Thymus (tissue), 11 donors: ENCODE measurements around the gene NCOA7. TPM values are rescaled to one million over a fixed set of nuclear protein-coding genes. Genes with fewer than 3 reads are reported as not detected.
A peak's percentile ranks its signal among the peaks of the same experiment; 100 is the strongest.
"Not testable (repeated sequence)": the region's sequence is repeated elsewhere in the genome, so short reads cannot be mapped to it uniquely, and the experiment has no call there.

Source experiments
- DNase-seq, 9 donors: peaks; one replicate each; pipeline ENCODE4 v3.0.0-alpha.2; 2013; ENCODE audit warnings: low spot score in 9 of 9, low read depth in 6 of 9, missing footprints in 1 of 9
- H3K27ac ChIP-seq, 2 donors: one replicate each; pipeline ENCODE4 v1.5.1; 2013; ENCODE audit warnings: control low read depth in 1 of 2, low read depth in 1 of 2, low read length in 1 of 2, mild to moderate bottlenecking in 1 of 2, moderate library complexity in 1 of 2
- H3K27me3 ChIP-seq, 2 donors: one replicate each; pipeline ENCODE4 v1.5.1; 2013; ENCODE audit warnings: low read length in 1 of 2; ENCODE audit not compliant: control insufficient read depth in 2 of 2, insufficient read depth in 1 of 2
- H3K36me3 ChIP-seq, 2 donors: one replicate each; pipeline ENCODE4 v1.5.1; 2013; ENCODE audit warnings: low read length in 1 of 2, mild to moderate bottlenecking in 1 of 2, moderate library complexity in 1 of 2; ENCODE audit not compliant: control insufficient read depth in 2 of 2, insufficient read depth in 2 of 2
- H3K4me1 ChIP-seq, 2 donors: one replicate each; pipeline ENCODE4 v1.5.1; 2013; ENCODE audit warnings: low read length in 2 of 2; ENCODE audit not compliant: control insufficient read depth in 2 of 2, insufficient read depth in 2 of 2
- H3K4me3 ChIP-seq, 2 donors: one replicate each; pipeline ENCODE4 v1.5.1; 2013; ENCODE audit warnings: low read length in 2 of 2, control low read depth in 1 of 2, mild to moderate bottlenecking in 1 of 2
- H3K9me3 ChIP-seq, 2 donors: one replicate each; pipeline ENCODE4 v1.5.1; 2013; ENCODE audit warnings: low read length in 1 of 2, mild to moderate bottlenecking in 1 of 2; ENCODE audit not compliant: control insufficient read depth in 2 of 2, insufficient read depth in 1 of 2
- WGBS: extraction: QIAGEN DNeasy Blood & Tissue Kit; methylation state at CpG from one replicate; pipeline ENCODE4 v1.1.7; 2013; 5-methylcytosine and 5-hydroxymethylcytosine counted together
- polyA plus RNA-seq: library from polyadenylated mRNA; stranded (reverse); fragments of 200-250 nt; gene quantifications from one replicate; pipeline ENCODE4 v1.2.3, GENCODE V29; 2013
- total RNA-seq: library from RNA; stranded (reverse); fragments of 120-200 nt; gene quantifications from one replicate; pipeline ENCODE4 v1.2.4, GENCODE V29; 2013
- donor health status: healthy.

NCOA7 gene
- total and polyA plus RNA-seq, 2 donors, result 8.4 to 15.8 TPM

DNA sequence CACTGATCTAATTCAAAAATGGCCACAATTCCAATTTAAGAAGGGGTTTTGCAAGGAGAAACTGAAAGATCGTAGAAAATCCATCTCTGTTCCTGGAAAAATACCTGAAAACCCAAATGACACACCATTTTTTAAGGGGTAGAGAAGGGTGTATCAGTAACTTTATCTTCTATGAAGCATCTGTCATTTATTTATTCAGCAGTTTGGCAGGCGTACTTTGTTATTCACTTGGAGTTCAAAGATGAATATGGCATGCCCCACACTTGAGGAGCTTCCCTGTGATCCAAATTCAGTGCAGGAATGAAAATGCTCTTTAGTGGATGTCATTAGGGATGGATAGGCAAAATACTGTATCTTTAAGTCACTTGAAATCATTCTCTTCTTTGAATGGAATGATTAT lies 173.1 kb downstream of the NCOA7 start:
- no peaks in the 10 kb centered on the region for H3K27me3 ChIP-seq
- 98% methylated on average over 2 of the region's 2 CpGs for WGBS
- H3K27ac ChIP-seq, result no peak overlapping the region

DNA sequence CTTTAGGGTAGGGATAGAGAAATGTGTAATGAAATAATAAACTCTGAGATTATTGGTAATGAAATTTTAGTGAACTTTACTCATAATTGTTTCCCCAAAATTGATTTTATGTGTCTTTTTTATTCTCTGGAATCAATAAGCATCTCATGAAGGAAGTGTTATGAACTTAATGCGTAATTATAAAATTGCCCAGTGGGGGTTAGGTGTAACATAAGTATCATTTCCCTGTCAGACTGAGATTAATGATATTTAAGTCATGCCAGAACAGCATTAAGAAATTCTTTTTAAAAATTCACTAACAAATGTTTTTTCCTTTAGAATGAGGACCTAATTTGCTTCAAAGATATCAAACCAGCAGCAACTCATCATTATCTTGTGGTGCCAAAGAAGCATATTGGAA lies 175.8 kb downstream of the NCOA7 start:
- 97% methylated on average over 1 of the region's 1 CpG for WGBS

More for the DNA sequence above, 173.1 kb downstream of the NCOA7 start:
- Histone ChIP-seq H3K36me3 (peaks cover 8 to 12% of the 10 kb centered on the region in 2 donors), H3K4me1 (no peaks in the 10 kb centered on the region), H3K4me3 (no peak overlapping the region), H3K9me3 (no peaks in the 10 kb centered on the region)
- no peak for DNase-seq

DNA sequence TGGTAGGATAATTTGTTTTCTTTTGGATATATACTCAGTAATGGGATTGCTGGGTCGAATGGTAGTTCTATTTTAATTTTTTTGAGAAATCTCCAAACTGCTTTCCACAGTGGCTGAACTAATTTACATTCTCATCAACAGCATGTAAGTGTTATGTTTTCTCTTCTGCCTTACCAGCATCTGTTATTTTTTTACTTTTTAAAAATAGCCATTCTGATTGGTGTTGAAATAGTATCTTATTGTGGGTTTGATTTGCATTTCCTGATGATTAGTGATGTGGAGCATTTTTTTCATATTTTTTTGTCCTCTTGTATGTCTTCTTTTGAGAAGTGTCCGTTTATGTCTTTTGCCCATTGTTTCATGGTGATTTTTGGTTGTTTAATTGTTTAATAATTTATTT lies 177.7 kb downstream of the NCOA7 start:
- Histone ChIP-seq H3K4me3 (no peak overlapping the region), H3K27ac (no peak overlapping the region), H3K9me3 (no peaks in the 10 kb centered on the region), H3K27me3 (no peaks in the 10 kb centered on the region), H3K36me3 (peaks cover 4 to 10% of the 10 kb centered on the region in 2 donors), H3K4me1 (no peaks in the 10 kb centered on the region)
- 94% methylated on average over 2 of the region's 2 CpGs for WGBS
- DNase-seq, result no peak

More for the DNA sequence above, 175.8 kb downstream of the NCOA7 start:
- Histone ChIP-seq H3K27me3 (no peaks in the 10 kb centered on the region), H3K27ac (no peak overlapping the region), H3K36me3 (peaks cover 4 to 7% of the 10 kb centered on the region in 2 donors), H3K4me3 (no peak overlapping the region), H3K9me3 (no peaks in the 10 kb centered on the region), H3K4me1 (no peaks in the 10 kb centered on the region)
- DNase-seq, result no peak

DNA sequence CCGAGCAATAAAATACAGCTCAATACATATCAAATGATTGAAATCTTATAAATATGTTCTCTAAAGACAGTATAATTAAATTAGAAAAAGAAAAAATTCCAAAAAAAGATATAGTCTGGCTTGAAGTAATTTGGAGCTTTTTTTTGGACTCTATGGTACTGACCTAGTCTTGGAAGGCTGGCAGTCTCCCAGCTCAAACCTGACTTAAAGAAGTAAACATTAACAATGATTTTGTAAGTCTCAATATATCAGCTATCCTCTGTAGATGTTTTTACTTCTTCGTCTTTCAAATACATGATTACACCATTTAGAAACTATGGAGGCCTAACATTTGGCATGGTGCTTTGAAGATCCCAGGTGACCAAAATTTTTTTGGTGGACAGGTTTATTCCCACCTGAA lies 180.0 kb downstream of the NCOA7 start:
- Histone ChIP-seq H3K4me1 (no peaks in the 10 kb centered on the region), H3K27ac (no peak overlapping the region), H3K36me3 (peaks cover 5 to 19% of the 10 kb centered on the region in 2 donors), H3K9me3 (no peaks in the 10 kb centered on the region), H3K4me3 (no peak overlapping the region), H3K27me3 (no peaks in the 10 kb centered on the region)
- DNase-seq, result no peak
- 0% methylated on average over 2 of the region's 2 CpGs for WGBS

DNA sequence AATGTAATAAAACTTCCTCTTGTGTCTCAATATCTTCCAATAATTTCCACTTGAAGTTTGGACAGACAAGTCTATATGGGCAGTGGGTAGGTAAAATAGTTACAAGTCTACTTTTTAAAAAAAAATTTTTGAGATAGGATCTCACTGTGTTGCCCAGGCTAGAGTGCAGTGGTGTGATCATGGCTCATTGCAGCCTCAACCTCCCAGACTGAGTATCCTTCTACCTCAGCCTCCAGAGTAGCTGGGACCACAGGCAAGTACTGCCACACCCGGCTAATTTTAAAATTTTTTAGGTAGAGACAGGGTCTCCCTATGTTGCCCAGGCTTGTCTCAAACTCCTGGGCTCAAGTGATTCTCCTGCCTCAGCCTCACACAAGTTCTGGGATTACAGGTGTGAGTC lies 181.7 kb downstream of the NCOA7 start:
- H3K36me3 ChIP-seq, result peaks cover 6 to 24% of the 10 kb centered on the region in 2 donors
- not testable (repeated sequence) for H3K4me3 ChIP-seq, H3K4me1 ChIP-seq, H3K9me3 ChIP-seq, H3K27me3 ChIP-seq, DNase-seq, H3K27ac ChIP-seq
- WGBS, result 98% methylated on average over 1 of the region's 1 CpG

DNA sequence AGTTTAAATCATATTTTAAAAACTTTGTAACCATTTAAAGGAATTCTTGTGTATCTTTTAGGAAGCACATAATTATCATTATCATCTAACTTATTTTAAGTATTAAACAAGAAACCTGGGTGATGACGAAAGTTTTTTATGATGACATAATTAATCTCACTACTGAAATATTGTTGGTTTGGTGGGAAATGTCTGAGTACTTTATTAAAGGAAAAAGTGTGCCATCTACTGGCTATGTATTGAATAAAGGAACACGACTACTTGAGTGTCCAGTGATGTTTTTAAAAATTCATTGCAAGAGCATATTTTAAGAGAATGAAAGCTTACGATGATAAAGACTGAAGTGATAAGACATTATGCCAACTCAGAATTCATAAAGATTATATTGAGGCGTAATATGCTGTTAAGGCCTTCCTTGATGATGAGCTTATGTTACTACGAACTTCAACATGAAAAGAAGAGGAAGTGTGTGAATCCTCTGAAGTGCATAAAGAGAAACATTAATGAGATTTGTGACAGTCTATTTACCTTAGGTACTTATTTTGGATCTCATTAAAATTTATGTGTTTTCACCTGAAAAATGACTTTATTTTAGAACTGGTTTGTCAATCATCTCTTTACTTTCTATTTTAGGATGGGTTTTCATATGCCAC lies 183.6 kb downstream of the NCOA7 start:
- no peak overlapping the region for H3K27ac ChIP-seq
- WGBS, result 48% methylated on average over 5 of the region's 5 CpGs
- DNase-seq, result peak in 2 of 9 donors; percentile 32 to 69
- no peaks in the 10 kb centered on the region for H3K27me3 ChIP-seq
- H3K36me3 ChIP-seq, result peaks cover 3 to 17% of the 10 kb centered on the region in 2 donors
- H3K9me3 ChIP-seq, result no peaks in the 10 kb centered on the region
- no peaks in the 10 kb centered on the region for H3K4me1 ChIP-seq
- H3K4me3 ChIP-seq, result no peak overlapping the region

DNA sequence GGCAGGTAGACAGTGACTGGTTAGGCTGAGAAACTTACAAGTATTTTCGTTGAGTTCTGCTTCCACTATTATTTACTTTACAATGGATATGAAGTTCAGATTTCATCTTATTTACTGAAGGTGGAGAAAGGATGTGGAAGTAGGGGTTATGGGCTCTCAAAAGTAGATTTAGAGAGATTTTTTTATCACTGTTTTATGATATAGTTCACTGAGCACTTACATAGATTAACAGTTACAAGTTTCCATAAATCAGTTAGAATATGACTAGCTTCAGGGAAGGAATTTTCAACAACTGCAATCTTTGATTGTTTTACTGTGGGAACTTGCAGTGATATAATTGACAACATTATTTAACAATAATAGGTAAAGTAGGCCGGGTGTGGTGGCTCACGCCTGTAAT lies 188.3 kb downstream of the NCOA7 start:
- WGBS, result 99% methylated on average over 3 of the region's 3 CpGs
- Histone ChIP-seq H3K36me3 (peaks cover 3 to 12% of the 10 kb centered on the region in 2 donors), H3K27me3 (no peaks in the 10 kb centered on the region), H3K9me3 (no peaks in the 10 kb centered on the region), H3K27ac (no peak overlapping the region), H3K4me3 (no peak overlapping the region), H3K4me1 (no peaks in the 10 kb centered on the region)
- no peak for DNase-seq

Other genes with a start within 250 kb of the NCOA7 start
- gene HEY2, start 41.3 kb upstream of the NCOA7 start, total RNA-seq, result 0.24 TPM
- 2.8 TPM for gene HEY2, start 41.3 kb upstream of the NCOA7 start, polyA plus RNA-seq
- 11.1 TPM for gene HINT3, start 165.8 kb downstream of the NCOA7 start, total RNA-seq
- 8.6 TPM for gene HINT3, start 165.8 kb downstream of the NCOA7 start, polyA plus RNA-seq
- gene TRMT11, start 195.6 kb downstream of the NCOA7 start, total RNA-seq, result 27.3 TPM
- gene TRMT11, start 195.6 kb downstream of the NCOA7 start, polyA plus RNA-seq, result 21.0 TPM